GM19240 (cell line): ENCODE measurements around the gene CHCHD6.

ENCODE experiments used
- DNase-seq: peaks from one replicate; pipeline ENCODE4 v3.0.0; 2011; ENCODE audit warnings: low spot score; ENCODE audit not compliant: insufficient read length

The CHCHD6 gene

GRCh38 chr3:126742057-126742456 lies 38.0 kb downstream of the CHCHD6 start:
- no peak for DNase-seq

GRCh38 chr3:126743350-126743749 lies 39.3 kb downstream of the CHCHD6 start:
- DNase-seq, result no peak

GRCh38 chr3:126743781-126744180 lies 39.7 kb downstream of the CHCHD6 start:
- DNase-seq, result no peak

- DNase-seq, result no peak
Observed at GRCh38 chr3:126745760-126746394, 41.8 kb downstream of the CHCHD6 start.

DNA sequence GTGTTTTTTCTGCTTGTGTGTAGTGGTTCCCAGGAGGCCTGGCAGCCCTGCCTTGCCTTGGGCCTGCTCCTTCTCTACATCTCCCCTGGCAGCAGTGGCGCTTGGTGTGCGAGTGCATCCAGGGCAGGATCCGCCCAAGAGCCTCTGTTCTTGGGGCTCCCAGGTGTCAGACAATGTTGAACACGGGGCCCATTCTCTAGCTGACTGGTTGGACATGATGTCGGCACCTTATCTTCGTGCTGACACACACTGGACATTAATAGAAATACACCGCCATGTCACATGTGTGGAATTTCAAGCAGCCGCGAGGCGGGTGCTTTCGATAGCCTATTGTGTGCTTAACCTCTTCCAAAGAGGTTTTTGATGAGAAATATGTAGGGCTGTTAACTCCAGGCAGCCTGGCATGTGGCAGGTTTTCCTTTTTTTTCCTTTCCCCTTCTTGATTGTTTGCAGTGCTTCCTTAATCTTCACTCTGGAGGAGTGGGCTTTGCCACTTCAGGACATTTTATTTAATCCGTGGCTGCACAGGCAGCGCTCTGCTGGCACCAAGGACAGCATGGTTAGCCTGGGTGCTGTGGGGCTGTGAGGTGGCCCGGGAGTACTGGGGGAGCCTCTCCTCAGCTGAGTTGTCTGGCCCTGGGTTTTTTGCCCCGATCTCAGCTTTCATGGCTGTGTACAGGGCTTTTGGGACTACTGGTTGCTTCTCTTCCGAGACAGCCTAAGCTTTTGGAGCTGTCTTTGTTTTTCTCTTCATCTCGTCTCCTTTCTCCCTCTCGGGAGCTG lies 42.5 kb downstream of the CHCHD6 start:
- DNase-seq, result no peak

GRCh38 chr3:126747768-126748167 lies 43.7 kb downstream of the CHCHD6 start:
- no peak for DNase-seq

GRCh38 chr3:126748701-126749546 lies 44.9 kb downstream of the CHCHD6 start:
- no peak for DNase-seq

DNA sequence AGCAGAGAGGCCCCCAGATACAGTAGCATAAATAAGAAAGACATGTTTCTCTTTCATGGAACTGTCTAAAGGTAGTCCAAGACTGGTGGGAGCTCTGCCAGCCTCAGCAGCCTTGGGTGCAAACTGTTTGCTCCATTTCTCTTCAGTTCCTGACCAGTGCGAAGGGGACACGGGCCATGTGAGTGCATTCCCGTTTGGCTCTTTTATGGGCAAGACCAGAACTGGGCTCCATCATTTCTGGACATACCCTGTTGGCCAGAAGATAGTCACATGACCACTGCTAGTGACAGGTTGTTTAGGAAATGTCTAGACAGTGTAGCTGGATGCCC lies 45.5 kb downstream of the CHCHD6 start:
- DNase-seq, result no peak

- no peak for DNase-seq
Observed at GRCh38 chr3:126749931-126750755, 46.1 kb downstream of the CHCHD6 start.

DNA sequence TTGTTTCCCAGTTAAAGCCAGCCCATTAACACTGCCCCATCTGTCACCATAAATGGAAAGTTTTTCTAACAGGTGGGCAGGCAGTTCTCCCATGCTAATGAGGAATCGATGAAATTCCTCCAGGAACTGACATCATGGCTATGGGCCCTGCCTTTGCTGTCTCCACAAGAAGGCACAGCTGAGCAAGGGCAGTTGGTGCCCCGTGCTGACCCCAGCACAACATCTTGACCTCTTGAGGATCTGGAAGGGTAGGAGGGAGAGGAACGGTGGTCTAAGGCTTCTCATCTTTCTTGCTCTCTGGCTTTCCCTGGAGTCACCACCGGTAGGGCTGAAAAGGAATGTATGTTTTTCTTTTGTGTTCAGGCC lies 46.7 kb downstream of the CHCHD6 start:
- DNase-seq, result no peak

DNA sequence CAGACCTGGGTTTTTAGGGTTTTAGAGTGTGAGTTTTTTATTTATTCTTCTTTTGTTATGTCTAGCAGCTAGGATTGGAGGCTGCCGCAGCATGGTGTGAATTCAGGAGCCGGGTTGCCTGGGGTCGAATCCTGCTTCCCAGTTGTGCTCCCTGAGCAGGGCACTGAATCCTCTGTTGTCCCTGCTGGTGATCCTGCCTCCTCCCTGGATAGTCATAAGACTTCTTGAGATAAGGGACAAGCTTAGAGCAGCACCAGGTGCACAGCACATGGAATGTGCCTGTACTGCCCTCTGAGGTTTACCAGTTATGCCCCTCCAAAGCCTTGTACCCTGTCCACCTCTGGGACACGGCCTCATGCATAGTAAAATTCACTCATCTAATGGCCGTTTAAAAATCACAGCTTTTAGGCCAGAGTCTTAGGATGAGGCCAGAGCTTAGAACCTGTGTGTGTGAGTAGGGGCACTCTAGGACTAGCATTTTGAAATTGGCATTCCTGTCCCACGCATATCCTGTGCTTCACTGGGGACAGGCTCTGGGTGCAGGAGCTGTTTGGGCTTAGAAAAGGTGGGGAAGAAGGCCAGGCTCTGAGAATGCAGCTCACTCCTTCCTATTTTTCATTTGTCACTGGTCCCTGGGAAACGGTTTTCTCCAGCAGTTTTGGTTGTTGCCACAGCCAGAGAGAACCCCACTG lies 47.7 kb downstream of the CHCHD6 start:
- no peak for DNase-seq

GRCh38 chr3:126752303-126753190 lies 48.5 kb downstream of the CHCHD6 start:
- peak; percentile 60 for DNase-seq

GRCh38 chr3:126753191-126754160 lies 49.4 kb downstream of the CHCHD6 start:
- DNase-seq, result no peak

- DNase-seq, result no peak
Observed at GRCh38 chr3:126755866-126756265, 51.8 kb downstream of the CHCHD6 start.

DNA sequence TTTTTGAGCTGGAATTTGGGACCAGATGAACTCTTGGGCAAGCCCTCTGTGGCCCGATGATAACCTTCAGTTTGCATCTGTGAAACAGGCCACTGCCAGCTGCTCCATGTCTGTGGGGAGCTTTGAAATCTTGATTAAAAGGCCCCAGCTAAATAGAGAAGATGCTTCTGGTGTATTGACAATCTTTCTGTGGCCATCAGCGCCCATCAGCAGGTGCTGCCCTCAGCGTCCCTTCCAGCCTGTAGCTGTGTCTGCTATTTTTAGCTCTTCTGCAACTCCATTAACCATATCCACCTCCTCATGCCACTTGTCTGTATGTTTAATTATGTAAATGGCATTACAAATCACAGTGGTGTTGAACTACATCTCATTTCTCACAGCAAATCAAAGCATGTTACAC lies 54.0 kb downstream of the CHCHD6 start:
- DNase-seq, result no peak

- DNase-seq, result no peak
Observed at GRCh38 chr3:126758882-126759281, 54.8 kb downstream of the CHCHD6 start.

- DNase-seq, result no peak
Observed at GRCh38 chr3:126760541-126760940, 56.5 kb downstream of the CHCHD6 start.

- no peak for DNase-seq
Observed at GRCh38 chr3:126763035-126763434, 59.0 kb downstream of the CHCHD6 start.
